Measurements from ENCODE around the gene JMJD4.

The JMJD4 gene, protein sequence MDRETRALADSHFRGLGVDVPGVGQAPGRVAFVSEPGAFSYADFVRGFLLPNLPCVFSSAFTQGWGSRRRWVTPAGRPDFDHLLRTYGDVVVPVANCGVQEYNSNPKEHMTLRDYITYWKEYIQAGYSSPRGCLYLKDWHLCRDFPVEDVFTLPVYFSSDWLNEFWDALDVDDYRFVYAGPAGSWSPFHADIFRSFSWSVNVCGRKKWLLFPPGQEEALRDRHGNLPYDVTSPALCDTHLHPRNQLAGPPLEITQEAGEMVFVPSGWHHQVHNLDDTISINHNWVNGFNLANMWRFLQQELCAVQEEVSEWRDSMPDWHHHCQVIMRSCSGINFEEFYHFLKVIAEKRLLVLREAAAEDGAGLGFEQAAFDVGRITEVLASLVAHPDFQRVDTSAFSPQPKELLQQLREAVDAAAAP

GRCh38 chr1:227734856-227735538 is at the start of gene JMJD4, which contains the start of gene SNAP47:
Gene JMJD4, minus strand, starts transcription at chr1:227735302. Its CDS starts 29 bp downstream, at chr1:227735273.
Gene SNAP47, plus strand, starts transcription at chr1:227735435. Its CDS starts 12,302 bp downstream, at chr1:227747737.
- peak; percentile 84 to 96 (median 89) for DNase-seq

DNA sequence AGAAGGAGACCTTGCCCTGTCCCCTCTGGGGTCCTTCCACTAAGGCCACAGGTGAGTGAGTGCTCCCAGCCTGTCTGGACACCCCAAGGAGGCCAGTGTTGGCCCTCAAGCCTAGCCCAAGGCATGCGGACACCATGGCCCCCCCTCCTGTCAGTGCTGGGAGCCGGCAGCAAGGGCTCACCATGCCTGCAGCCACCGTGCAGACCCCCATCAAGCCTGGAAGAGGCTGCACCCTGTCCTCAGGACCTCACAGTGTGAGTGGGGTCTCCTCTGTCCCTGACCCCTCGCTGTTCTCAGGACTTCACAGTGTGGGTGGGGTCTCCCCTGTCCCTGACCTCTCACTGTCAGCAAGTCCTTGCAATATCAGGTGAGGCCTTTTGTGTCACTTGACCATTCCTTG is 47.1 kb upstream of the JMJD4 start:
- no peak for DNase-seq

GRCh38 chr1:227781314-227781930 is 46.3 kb upstream of the JMJD4 start:
- no peak for DNase-seq

GRCh38 chr1:227780101-227781044 is 45.3 kb upstream of the JMJD4 start:
- no peak for DNase-seq

GRCh38 chr1:227779685-227780084 is 44.6 kb upstream of the JMJD4 start:
- no peak for DNase-seq

DNA sequence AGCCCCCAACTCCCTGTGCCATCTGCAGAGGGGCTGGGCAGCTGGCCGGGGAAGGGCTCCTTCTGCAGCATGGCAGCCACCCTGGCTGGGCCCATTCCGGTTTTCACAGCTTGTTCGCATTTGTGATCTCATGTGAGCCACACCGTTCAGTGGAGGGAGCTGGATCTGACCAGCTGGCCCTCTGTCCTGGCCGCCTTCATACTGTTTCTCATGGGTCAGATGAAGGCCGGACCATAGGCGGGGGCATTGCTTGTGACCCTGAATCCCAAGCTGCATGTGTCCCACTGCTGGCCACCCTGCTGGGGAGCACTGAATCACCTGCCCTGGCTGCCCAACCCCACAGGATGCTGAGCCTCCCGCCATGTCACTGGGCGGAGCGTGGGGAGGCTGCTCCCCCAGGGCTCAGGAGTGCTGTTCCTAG is 43.9 kb upstream of the JMJD4 start:
- no peak for DNase-seq

DNA sequence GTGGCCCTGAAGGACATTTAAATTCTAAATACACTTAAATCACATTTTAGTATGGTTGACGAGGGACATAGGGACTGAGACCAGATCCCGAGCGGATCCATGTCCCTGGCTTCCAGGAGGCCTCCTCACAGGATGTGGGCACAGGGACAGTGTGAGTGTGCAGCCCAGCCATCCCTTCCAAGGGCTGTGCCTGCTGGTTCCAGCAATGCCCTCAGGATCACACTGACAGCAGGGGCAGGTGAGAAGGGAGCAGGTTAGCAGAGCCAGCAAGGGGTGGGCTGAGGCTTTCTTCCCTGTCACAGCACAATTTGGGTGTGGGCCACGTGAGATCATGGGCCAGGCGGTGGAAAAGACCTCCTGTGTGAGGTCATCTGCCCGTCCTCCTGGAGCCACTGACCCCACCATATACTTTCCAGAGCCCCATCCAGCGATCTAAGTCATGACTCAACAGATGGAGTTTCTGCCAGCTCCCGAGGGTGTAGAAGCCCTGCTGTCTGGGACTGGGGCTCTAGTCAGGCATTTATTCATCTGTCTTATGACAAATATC is 43.4 kb upstream of the JMJD4 start:
- no peak for DNase-seq

GRCh38 chr1:227777646-227778045 is 42.5 kb upstream of the JMJD4 start:
- no peak for DNase-seq

GRCh38 chr1:227777156-227777555 is 42.1 kb upstream of the JMJD4 start:
- no peak for DNase-seq

- no peak for DNase-seq
These were observed 41.2 kb upstream of the JMJD4 start for GRCh38 chr1:227776331-227776771.

GRCh38 chr1:227775841-227776240 is 40.7 kb upstream of the JMJD4 start:
- DNase-seq = no peak

DNA sequence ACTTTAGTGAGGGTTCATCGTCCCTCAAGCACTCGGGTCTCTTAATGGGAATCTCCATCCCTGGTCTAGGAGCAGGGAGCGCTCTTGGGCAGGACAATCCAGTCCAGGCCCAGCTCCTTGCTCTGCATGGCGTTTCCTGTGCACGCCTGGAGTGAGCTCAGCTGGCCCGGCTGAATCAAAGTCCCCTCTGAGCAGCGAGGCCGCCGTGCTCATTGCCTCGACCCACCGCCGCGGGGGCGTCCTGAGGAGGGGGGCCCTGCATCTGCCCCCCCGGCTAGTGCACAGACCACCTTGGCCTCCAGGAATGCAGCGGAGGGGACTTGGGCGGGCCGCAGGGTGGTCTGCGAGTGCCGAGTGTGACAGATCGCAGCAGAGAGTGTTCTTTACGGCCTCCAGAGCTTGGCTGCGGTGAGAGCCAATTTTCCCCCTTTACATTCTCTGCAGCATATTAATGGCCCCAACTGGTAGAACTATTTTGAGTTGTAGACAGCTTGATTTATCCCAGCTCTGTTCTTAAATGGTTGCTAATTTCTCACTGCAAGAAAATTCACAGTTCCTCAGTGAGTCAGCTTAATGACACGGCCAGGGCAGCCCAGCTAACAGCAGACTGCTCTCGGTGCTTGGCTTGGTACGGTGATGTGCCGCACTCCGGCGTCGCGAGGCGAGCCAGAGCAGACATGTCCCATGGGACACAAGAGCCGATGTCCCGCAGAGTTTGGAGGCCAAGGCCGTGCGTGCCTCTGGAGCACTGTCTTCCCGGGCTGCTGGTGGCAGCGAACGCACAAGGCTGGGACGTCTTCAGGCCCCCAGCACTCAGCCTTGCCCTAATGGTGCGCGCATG is 39.9 kb upstream of the JMJD4 start:
- DNase-seq = no peak

DNA sequence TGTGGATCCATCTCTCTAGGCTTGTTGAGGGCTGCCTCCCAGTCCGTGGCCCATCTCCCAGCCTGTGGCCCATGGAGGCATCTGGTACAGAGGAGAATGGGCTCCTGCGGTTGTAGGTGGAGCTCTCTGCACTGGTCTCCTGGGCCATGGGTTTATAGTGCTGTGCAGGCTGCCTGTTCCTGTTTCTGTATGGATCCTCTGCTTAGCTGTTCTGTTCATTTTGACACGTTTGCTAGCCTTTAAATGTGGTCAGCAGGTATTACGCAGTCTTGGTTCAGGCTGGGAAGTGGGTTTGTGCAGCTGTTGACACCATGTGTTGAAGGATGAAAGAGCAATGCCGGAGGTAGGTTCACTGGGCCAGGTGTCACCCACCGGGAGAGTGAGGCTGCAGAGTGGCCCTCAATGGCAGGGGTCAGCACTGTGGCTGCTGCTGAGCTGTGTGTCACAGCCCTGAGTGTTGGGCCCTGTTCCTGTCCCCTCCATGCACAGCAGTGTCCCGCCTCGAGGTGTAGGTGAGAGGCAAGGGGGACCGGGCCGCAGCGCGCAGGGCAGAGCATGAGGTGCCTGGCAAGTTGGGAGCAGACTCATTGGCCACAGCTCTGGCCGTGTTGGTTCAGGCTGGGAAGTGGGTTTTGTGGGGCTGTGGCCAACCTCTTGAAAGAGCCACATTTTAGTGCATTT is 39.1 kb upstream of the JMJD4 start:
- DNase-seq = peak in 3 of 6 experiments; percentile 11 to 56 (median 43)

- DNase-seq = no peak
These were observed 38.5 kb upstream of the JMJD4 start for GRCh38 chr1:227773558-227773957.

DNA sequence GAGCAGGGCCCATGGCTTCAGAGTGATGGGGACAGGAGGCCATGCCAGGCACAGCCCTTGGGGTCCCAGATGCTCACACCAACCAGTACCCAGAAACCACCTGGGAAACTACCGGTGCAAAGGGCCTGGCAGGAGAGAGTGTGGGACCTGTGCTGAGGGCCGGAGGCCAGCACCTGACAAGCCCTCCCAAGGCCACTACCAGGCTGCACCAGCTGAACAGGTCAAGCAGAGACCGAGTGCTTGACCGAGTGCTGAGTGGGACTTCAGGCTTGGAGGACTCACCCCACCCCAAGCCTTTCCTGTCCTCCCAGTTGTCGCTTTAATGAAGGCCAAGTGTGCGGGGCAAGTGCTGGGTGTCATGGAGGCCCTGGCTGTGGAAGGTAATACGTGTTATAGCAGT is 36.7 kb upstream of the JMJD4 start:
- no peak for DNase-seq

- no peak for DNase-seq
These were observed 36.2 kb upstream of the JMJD4 start for GRCh38 chr1:227771326-227771725.

DNA sequence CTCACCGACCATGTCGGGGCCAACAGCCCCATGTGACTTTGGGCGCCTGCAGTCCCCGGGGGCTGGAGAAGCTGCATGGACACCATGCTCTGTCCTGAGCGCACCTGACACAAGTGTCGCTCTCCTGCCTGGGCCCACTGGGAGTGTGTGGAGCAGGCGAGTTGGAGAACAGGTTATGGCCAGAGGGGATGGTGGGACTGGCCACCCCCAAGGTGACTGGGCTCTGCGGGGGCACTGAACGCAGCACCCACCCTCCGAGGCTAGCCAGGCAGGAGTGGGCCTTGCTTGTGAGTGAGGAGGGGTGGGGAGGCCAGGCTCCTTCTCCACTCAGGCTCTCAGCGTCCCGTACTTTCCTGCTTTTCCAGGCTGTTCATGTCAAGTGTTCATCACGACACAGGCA is 35.7 kb upstream of the JMJD4 start:
- no peak for DNase-seq

DNA sequence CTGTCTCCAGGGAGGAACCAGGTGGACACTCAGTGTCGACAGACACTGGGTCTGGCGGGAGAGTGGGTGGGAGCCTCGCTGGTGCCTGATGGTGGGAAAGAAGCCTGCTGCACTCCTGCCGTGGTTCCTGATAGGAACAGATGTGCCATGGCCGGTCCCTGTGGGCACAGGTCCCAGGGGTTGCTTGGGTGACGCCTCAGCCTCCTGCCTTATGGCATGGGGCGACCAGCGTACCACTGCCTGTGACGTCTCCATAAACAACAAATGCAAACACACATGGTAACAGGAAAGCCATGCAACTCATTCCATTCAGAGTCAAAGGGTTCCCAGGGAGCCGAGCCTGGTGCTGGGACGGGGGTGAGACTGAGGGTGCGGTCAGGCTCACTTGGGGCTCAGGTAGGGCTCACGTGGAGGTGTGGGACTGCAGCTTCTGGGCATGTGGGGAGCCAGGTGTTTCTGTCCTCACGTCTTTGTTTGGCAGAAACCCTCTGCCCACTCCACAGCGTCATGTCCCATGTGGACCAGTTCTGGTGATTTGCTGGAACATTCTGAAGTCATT is 34.9 kb upstream of the JMJD4 start:
- no peak for DNase-seq

DNA sequence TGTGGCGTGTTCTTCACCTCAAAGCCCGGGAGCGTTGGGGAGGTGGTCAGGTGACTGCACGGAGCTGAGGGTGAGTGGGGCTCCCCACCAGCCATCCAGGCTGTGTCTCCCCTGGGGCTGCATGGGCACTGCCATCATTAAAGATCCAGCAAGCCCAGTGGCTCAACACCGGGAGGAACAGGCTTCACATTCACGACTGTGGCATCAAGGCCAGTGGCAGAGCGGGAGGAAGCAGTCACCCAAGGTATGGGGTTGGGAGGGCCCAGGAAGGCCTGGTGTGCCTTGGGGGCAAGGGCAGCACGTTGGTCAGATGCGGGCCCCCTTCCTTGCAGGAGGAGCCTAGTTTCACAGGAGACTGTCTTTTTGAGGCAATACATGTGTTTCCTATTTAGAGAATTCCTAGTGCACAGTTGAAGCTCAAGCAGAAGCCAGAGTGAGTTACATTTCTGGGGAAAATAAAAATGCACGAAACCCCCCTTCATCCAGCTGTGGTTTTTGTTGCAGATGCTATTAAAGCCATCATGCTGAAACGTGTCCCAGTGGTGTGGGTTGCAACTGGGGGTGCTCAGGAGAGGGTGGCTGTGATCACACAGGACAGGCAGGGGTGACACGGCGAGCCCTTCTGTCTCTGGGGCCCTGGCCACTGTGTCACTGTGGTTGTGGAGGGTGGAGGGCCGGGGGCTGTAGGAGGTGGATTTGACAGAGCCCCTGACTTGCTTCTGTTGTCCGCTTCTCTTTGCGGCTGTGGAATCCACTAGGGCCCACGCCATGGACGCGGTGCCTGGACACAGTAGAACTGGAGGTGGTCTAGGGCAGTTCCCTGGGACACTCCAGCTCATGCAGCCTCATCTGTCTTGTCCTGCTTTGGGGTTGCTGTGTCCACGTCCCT is 34.2 kb upstream of the JMJD4 start:
- no peak for DNase-seq

Data from stimulated activated naive CD4-positive, alpha-beta T cell (primary cell).